Adrenal gland (tissue), 5 donors: ENCODE results near the gene TNS1.

Experiments used
- POLR2A ChIP-seq, 2 donors: fragments of 450-650 bp; IDR thresholded peaks; one replicate each; pipeline ENCODE4 v1.6.1; 2017; ENCODE audit warnings: antibody characterized with exemption in 2 of 2, mild to moderate bottlenecking in 2 of 2, moderate library complexity in 1 of 2
- TF ChIP-seq, protein P1 (sequence below), 6 experiments: fragments of 450-650 bp in 4 of 6; fragments of 200-600 bp in 2 of 6; sonication (generic) in 1 of 6; IDR thresholded peaks; 1 replicate in 5 of 6; 2 replicates in 1 of 6; pipeline versions ENCODE4 v1.5.1 to v1.8.0; 2016 to 2021; ENCODE audit warnings: antibody characterized with exemption in 6 of 6, mild to moderate bottlenecking in 2 of 6, moderate library complexity in 1 of 6
- donor health status: DM: no; HTN: no; CAD: no.

GRCh38 chr2:217806482-217806765 lies 196.4 kb downstream of the TNS1 start:
- TF ChIP-seq, protein P1, sequence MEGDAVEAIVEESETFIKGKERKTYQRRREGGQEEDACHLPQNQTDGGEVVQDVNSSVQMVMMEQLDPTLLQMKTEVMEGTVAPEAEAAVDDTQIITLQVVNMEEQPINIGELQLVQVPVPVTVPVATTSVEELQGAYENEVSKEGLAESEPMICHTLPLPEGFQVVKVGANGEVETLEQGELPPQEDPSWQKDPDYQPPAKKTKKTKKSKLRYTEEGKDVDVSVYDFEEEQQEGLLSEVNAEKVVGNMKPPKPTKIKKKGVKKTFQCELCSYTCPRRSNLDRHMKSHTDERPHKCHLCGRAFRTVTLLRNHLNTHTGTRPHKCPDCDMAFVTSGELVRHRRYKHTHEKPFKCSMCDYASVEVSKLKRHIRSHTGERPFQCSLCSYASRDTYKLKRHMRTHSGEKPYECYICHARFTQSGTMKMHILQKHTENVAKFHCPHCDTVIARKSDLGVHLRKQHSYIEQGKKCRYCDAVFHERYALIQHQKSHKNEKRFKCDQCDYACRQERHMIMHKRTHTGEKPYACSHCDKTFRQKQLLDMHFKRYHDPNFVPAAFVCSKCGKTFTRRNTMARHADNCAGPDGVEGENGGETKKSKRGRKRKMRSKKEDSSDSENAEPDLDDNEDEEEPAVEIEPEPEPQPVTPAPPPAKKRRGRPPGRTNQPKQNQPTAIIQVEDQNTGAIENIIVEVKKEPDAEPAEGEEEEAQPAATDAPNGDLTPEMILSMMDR (IDR thresholded peaks at IDR 0.05), result no peak
- TF ChIP-seq POLR2A (IDR thresholded peaks at IDR 0.05), result no peak
